GM18870 (cell line): ENCODE results near the gene MARCHF3.
"Not testable (repeated sequence)": the region's sequence is repeated elsewhere in the genome, so short reads cannot be mapped to it uniquely, and the experiment has no call there.

Source experiments
- ATAC-seq: cut with Tn5 transposase; IDR thresholded peaks from one replicate; pipeline ENCODE4 v1.9.1; 2021; ENCODE audit warnings: moderate library complexity; ENCODE audit not compliant: unreplicated experiment

MARCHF3 gene

DNA sequence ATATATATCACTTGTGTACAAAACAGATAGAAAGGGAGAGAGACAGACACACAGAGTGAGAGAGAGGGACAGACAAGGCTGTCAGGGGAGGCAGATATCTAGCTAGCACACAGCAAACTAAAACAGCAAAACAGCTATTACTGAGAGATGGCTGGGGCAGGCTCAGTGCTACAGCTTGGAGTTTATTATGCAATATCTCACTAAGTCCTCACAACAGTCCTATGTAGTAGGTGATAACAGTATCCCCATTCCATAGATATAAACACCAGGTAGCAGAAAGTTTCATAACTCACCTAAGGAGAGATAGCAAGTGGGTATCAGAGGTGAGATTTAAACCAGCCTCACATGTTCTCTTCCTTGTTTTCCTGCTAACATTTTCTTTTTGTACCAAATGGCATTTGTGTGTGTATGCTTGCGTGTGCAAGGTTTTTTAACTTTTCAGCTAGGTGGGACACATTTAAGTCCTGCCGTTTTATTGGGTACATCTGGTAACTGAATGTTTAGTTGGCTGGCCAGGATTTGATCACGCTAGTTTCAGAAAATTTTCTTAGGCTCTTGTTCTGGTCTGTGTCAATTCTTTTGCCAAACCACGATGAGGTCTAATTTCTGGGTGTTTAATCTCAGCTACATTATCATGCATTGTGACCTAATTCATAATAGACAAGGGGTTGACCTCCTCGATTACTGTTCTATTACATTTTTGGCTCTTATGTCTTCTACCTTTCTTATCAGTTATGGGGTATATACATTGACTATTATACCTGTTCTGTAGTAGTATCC is 148.3 kb downstream of the MARCHF3 start:
- ATAC-seq = no peak

DNA sequence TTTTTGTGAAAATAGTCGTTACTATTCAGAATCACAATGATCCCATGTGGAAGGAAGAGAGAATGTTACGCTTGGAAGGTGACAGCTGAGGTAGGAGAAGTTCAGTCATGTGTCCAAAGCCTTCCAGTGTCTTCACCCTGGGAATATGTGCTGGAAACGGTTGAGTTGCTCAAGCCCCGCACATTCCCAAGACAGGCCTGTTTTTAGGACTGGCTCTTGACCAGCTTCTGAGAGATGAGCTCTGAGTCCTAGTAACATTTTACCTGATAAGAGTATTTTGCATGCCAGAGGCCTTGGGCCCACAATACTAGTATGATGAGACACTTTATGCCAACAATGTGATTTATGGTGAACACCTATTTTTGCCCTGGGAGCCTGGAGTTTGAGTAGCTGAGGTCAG is 151.7 kb downstream of the MARCHF3 start:
- ATAC-seq = no peak

DNA sequence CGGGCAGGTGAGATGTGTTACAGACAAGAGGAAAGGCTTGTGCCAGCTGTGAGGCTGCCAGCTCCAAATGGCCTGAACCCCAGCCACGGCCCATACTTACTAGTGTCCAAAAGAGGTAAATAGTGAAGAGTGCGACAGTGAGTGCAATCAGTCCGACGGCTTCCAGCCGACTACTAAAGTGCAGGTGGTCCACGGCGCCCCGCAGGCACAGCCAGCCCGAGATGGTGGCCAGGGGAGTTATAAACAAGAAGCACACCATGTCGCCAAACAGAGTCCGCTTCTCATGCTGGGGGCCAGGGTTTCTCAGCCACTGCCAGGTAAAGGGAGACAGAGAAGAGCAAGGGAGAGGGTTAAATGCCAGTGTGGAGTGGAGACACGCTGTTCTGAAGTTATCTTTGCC is 152.3 kb downstream of the MARCHF3 start:
- no peak for ATAC-seq

DNA sequence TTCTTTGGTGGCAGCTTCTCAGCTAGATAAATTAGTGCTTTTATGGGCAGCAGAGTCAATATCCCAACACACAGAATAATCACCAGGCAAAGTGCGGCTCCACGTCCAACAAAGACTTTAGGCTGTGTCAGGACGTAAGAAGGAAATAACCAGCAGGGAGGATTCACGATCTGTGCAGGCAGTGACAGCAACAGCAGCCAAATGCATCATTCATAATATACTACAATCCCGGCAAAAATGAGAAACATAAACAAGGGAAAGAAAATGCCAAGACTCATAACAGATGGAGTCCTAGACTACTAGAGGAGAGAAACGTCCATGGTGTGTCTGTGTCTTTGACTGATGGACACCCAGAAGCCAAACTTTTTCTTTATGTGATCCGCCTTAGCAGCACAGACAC is 152.8 kb downstream of the MARCHF3 start:
- no peak for ATAC-seq

DNA sequence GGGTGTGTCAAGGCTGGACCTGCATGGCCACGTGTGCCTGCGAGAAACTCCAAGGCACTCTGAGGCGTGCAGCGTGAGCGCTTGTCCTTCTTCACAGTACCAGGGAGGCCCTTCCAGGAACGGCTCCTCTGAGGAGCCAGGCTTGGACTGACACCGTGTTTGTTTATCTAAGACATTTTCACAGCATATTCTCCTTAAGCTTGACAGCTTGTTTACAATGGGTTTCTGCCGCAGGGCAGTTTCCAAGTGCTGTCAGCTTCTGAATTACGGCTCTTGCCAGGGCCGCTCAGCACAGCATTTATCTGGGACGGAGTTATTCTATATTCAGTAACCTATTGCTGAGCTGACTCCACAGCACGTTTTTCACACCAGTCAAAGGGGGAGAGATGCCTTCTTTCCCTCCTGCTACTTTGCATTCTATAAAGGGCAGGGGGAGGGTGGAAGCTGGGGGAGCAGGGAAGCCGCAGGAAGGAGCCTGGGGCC is 155.0 kb downstream of the MARCHF3 start:
- no peak for ATAC-seq

DNA sequence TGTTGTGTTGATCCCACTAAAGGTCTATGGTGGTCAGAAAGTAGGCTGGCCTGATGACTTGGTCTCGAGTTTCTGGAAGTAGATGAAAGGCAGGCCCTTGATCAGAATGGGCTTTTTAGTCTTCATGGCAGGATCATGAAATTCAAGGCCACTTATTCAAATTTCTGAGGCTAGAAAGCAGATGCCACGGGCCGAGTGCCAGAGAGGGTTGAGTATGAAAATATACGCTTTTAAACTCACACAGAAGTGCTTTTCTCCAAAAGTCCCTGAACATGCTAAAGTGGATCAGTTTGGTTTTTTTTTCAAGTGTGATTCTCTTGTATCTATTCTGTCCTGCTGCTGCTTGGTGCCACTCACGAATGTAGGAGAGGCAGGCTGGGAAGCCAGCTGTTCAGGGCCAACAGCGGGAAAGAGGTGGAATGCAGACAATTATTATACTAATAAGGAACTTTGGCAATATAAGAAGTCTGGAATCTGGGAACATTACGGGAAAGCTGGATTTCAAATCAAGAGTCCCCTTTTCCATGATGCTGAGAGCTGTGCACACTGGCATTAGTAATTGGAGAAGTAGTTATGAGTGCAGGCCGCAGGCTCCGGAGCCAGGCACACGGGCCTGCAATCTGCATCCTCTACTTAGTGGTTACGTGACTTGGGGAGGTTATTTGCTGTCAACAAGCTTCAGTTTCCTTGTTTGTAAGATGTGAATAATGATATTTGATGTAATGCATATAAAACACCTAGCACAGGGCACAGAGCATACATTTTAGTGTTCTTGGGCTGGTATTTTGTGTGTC is 157.6 kb downstream of the MARCHF3 start:
- ATAC-seq = no peak

DNA sequence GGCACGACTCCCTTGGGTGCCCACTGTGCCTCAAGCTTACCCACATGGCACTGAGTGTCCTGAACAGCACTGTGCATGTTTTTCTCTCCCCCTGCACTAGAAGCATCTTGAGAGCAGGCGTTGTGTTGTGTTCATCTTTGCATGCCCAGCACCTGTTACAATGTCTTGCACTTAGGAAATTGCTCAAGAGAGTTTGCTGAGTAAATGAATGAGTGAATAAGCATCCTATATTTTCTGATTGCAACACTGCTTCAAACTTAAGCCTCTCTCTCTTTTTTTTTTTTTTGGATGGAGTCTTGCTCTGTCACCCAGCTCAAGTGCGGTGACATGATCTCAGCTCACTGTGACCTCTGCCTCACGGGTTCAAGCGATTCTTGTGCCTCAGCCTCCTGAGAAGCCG is 158.9 kb downstream of the MARCHF3 start:
- no peak for ATAC-seq

DNA sequence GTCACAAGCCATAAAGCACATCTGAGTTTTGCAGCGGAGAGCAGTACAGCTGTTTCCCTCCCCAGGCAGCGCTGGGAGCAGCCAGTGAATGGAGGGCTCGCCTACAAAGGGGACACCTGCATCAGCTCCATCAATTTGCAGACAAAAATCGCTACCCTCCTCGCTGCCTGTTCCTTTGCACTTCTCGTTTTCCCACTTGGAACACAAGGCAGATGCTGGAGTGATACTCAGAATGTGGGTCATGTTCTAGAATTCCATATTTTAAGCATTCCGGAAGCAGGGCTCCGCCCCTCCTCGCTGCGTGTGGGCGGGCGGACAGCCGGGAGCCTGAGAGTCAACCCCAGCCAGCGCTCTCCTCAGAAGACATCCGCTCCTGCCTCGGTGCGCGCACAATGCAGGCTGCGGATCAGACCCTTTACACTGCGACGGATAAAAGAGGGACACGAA is 161.3 kb downstream of the MARCHF3 start:
- ATAC-seq = no peak

DNA sequence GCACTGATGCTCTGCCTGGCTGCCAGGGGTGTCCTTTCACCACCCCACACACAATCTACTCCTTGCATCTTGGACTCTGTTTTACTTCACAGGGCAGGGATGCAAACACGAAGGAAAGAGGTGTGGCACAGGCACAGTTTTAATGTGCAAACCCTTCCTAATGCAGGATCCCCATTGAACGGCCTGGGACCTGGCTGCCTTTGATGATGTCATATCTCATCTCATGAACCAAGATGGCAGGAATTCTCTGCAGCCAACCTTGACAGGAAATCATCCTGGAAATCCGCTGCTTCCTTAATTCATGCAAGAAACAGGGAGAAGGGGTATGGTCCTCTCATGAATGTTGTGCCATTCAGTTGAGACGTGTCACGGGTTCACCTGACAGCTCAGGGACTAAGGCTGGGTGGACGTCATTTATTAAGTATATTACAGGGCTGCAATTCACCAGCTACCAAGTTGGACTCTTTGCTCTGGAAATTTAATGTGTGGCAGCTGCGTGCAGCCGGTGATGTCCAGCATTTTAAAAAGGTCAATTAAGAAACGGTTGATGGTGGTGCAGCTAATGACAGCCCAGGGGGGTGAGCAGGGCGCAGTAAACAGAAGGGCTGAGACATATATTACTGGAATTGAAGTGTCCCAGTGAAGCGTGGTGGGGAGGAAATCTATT is 161.9 kb downstream of the MARCHF3 start:
- ATAC-seq = no peak

DNA sequence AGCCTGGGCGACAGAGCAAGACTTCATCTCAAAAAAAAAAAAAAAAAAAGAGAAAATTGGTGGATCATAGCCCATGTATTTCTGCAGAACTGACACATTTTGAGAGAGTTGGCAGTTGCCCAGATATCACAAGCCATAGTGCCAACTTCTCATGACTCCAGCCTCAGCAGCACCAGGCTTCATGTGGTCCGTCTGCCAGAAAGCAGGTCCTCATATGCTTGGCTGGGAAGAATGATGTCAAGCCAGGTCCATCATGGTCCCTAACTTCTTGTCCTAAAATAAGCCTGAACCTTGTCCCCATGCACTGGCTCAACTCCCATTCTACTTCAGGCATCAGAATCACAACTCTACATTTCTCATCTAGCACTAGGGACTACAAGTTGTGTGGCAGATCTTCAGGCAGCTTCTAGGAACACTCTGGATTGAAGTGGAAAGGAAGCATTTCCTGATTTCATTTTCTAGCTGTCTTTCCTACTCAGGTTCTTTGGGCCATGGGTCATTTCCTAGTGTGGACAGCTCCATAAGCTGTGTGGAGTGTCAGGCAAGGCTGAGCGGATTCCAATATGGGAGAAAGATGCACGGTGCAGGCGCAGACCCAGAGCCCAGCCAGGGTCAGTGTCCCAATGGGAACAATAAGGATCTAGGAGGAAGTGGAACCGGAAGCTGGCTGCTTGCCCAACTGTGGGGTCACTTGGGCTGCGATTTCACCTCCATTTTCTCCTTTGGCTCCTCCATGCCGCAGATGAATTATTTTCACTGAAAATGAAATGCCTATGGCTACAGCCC is 163.3 kb downstream of the MARCHF3 start:
- no peak for ATAC-seq

DNA sequence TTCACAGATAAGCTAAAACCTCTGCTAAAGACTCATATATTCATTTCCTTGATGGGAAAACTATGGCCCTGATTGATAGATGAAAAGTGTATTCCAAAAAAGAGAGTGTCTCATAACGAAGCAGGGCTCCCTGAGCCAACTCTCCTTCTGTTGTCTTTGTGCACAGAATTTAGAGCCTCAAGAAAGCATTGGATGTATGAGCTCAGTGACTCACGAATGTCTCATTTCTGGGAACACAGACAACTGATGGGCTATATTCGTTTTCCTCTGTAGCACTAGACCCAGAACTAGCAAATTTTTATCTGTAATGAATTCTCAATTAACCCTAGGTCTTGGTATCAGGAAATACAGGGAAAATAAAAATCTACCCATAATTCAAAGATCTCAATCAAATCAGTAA is 165.1 kb downstream of the MARCHF3 start:
- ATAC-seq = no peak

DNA sequence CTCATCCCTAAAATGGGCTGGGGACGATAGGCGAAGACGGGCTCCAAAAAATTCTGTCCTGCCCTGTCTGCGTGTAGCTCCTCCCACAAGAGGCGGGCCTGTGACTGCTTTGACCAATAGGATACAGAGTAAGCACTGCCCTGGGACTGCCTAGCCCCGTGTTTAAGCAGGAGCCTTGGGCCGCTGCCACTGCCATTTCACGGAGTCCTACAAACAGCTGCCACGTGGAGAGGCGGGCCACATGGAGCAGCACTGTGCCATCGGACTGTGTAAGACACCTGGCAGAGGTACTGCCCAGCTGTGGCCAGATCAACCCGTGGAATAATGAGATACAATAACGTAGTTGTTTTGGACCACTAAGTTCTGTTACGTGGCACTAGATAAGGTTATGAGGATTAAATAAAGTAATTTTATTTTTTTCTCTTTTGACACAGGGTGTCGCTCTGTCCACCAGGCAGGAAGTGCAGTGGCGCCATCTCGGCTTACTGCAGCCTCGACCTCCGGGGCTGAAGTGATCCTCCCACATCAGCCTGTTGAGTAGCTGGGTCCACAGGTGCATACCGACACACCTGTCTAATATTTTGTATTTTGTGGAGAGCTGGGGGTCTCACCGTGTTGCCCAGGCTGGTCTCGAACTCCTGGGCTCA is 166.2 kb downstream of the MARCHF3 start:
- no peak for ATAC-seq

DNA sequence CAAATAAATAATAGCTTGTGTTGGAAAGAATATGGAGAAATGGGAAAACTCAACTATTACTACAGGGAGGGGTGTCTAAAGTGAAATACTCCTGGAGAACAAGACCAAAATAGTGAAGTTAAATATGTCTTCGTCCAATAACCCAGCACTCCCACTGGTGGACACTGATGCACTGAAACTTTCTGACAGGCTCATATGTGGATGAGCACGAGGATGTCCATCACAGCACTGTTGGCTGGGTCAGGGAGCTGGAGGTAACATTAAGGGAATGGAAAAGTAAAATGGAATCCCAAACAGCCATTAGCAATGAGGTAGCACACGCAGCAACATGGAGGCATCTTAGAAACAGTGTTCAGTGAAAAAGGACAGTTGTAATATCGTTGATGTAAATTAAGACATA is 167.0 kb downstream of the MARCHF3 start:
- no peak for ATAC-seq

DNA sequence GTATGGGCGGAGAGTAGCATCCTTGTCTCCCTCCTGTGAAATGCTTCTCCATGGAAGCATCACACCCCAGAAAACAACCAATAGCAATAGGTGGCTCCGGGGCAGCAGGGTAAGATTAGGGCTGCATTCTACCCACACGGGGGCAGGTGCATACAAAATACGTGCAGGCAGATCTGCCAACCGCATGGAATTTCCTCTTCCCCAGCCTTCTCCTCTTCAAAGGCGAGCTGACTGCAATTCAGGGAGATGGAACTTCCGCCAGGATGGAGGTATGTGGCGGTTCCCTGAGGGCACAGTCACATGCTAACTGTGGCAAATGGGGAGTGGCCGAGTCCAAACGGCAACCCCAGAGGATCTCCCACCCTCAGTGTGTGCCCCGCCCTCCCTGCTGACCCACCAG is 171.9 kb downstream of the MARCHF3 start:
- no peak for ATAC-seq

DNA sequence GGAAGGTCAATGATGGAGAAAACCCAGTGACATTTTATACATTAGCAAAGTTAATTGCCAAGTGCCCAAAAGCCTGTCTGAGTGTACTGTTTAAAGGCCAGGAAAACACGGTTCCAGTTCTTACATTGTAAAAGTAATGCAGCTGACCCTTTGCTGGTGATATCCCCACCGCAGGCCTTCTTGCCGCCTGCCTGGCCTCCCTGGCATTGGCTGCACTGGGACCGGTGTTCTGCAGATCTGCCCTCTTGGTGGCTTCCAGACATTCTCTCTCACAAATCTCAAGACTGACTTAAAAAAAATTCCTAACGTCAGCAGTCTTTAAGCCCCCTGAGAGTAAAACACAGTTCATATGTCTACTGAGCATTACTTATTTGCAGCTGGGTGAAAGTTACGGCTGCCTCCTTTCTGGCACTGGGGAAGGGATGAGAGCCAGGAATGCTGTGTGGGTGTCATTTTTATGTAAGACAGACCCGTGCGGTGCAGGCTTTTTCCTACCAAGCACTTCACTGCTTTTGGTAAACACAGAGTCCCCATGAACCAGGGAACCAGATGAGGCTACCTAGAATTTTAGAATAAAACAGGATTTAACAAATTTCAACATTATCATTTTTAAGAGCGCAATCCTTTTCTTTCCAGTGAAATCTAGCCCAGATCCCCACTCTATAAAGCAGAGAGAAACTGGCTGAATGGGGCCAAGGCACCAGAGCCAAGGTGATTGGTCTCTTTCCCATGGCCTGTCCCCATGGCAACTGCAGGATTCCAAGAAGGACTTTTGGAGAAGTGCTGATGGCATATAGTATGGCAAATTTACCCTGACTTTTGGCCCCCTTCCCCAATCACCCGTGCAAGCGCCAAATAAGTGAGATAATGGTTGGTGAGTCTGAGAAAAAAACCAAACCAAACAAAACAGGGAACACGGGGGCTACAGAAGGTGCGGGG is 172.6 kb downstream of the MARCHF3 start:
- ATAC-seq = no peak

DNA sequence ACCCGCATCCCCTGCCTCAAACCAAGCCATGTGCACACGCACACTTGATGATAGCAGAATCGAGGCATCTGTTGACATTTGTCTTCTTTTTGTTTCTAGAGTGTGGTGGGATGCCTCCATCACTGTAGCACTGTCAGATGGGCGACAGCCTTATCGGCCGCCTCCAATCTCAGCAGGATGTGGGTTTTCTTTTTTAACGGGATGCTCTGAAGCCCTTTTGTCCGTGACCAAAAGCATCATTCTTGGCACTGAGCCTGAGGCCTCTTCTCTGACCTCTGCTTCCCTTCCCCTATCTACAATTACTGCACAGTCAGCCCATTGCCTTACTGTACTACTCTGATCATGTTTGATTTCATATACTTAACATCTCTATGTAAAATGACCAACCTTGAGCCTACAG is 175.1 kb downstream of the MARCHF3 start:
- ATAC-seq = no peak

DNA sequence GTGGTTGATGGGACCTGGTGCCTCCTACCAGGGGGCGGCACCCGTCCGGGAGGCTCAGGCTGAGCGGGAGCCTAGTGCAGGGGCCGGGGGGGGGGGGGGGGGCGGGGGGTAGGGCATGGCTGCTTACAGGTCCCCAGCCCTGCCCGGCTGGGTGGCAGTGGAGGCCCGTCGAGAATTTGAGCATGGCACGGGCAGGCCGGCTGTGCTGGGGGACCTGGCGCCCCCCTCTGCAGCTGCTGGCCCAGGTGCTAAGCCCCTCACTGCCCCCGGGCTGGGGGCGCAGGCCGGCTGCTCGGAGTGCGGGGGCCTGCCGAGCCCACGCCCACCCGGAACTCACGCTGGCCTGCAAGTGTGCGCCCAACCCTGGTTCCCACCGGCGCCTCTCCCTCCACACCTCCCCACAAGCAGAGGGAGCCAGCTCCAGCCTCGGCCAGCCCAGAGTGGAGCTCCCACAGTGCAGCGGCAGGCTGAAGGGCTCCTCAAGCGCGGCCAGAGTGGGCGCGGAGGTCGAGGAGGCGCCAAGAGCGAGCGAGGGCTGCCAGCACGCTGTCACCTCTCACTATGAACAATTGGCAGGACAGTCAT is 175.7 kb downstream of the MARCHF3 start:
- no peak for ATAC-seq

DNA sequence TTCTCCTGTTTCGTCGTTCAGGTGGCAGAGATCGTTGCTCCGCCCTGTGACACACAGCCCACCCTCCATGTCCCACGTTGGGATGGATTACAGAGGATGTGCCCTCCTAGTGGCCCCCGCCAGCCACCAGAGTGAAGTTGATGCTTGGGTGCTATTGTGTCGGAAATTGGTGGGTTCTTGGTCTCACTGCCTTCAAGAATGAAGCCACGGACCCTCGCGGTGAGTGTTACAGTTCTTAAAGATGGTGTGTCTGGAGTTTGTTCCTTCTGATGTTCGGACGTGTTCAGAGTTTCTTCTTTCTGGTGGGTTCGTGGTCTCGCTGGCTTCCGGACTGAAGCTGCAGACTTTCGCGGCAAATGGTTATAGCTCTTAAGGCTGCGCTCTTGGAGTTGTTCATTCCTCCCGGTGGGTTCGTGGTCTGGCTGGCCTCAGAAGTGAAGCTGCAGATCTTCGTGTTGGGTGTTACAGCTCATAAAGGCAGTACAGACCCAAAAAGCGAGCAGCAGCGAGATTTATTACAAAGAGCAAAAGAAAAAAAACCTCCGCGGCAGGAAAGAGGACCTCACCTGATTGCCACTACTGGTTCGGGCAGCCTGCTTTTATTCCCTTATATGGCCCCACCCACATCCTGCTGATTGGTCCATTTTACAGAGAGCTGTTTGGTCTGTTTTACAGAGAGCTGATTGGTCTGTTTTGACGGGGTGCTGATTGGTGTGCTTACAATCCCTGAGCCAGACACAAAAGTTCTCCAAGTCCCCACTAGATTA is 176.6 kb downstream of the MARCHF3 start:
- ATAC-seq = not testable (repeated sequence)
